ENCODE results near the gene SMIM41. TPM values are rescaled to one million over a fixed set of nuclear protein-coding genes. Genes with fewer than 3 reads are reported as not detected.

SMIM41 gene
- polyA plus RNA-seq, 2 of the 4 experiments (the other 2 are of a cell fraction): not detected

GRCh38 chr12:52149182-52149641 lies 69.7 kb downstream of the SMIM41 start:
- CTCF ChIA-PET: interaction anchor here (0.6 to 19.3 kb wide), 14 partner anchors 8 to 830 kb away, joined by 3 to 833 read pairs (median 8); no protein-coding TSS in a partner anchor
- 28% methylated on average over 6 of the region's 6 CpGs for WGBS (ENCODE audit: missing lambda C conversion rate)
- TF ChIP-seq CHD4 (IDR thresholded peaks at IDR 0.05; ENCODE audit: borderline replicate concordance) (no peak), HOXB13 (CRISPR knock-in tag; IDR thresholded peaks at IDR 0.05; ENCODE audit: low read depth) (0 out of 2 replicates have a peak, but pooled peaks have one; percentile 87), MAFK (IDR thresholded peaks at IDR 0.05; ENCODE audit: partially characterized antibody) (peak; percentile 18), ZNF302 (CRISPR knock-in tag; IDR thresholded peaks at IDR 0.05) (peak; percentile 82), HEYL (CRISPR knock-in tag; IDR thresholded peaks at IDR 0.05) (peak; percentile 4; the same call in 1 of the 2 replicates), HOXA7 (CRISPR knock-in tag; IDR thresholded peaks at IDR 0.05) (peak; percentile 69; the same call in 1 of the 2 replicates), ATOH8 (CRISPR knock-in tag; IDR thresholded peaks at IDR 0.05; ENCODE audit: low read depth) (no peak; the same call in 1 of the 2 replicates), JUN (IDR thresholded peaks at IDR 0.05) (peak in 1 of 2 experiments; percentile 35; a peak in 1 of 5 replicates), FOXS1 (CRISPR knock-in tag; IDR thresholded peaks at IDR 0.05) (peak; percentile 37)
- peaks cover 98% of the 10 kb centered on the region for H3K4me1 ChIP-seq
- peak overlapping the region; percentile 74 for H3K4me2 ChIP-seq
- DNase-seq (ENCODE audit: low read depth in 1 of 2, low spot score in 1 of 2) (no peak), ATAC-seq (0 out of 6 replicates have a peak, but pooled peaks of 1 of the 2 experiments have one; percentile 0), FAIRE-seq (no peak)
- peak overlapping the region; percentile 100 for H3K27ac ChIP-seq
- no peak overlapping the region for H3K4me3 ChIP-seq
- POLR2A ChIA-PET: interaction anchor here (0.6 to 3.7 kb wide), 16 partner anchors 17 to 823 kb away, joined by 3 to 75 read pairs (median 8); partner anchors contain the start of genes KRT7, KRT8 and KRT80
- H3K9me3 ChIP-seq: no peaks in the 10 kb centered on the region

- TF ChIP-seq FOSL2 (IDR thresholded peaks at IDR 0.05) (no peak), FOSL2 (CRISPR knock-in tag; IDR thresholded peaks at IDR 0.05) (peak; percentile 8; the same call in 1 of the 2 replicates), EHMT2 (IDR thresholded peaks at IDR 0.05; ENCODE audit: low read depth) (no peak), FOSB (CRISPR knock-in tag; IDR thresholded peaks at IDR 0.05) (0 out of 2 replicates have a peak, but pooled peaks have one; percentile 3), ZNF302 (CRISPR knock-in tag; IDR thresholded peaks at IDR 0.05) (peak; percentile 81), RARB (CRISPR knock-in tag; IDR thresholded peaks at IDR 0.05) (no peak), EHF (CRISPR knock-in tag; IDR thresholded peaks at IDR 0.05) (peak; percentile 91), TFCP2L1 (CRISPR knock-in tag; IDR thresholded peaks at IDR 0.05) (peak; percentile 38; the same call in 1 of the 2 replicates), FOXS1 (CRISPR knock-in tag; IDR thresholded peaks at IDR 0.05) (peak; percentile 63; the same call in 1 of the 2 replicates), HOXA7 (CRISPR knock-in tag; IDR thresholded peaks at IDR 0.05) (peak; percentile 44; the same call in 1 of the 2 replicates), HOXB13 (CRISPR knock-in tag; IDR thresholded peaks at IDR 0.05; ENCODE audit: low read depth) (peak; percentile 62), HMGXB4 (CRISPR knock-in tag; IDR thresholded peaks at IDR 0.05; ENCODE audit: borderline replicate concordance) (peak; percentile 8; the same call in 1 of the 2 replicates), TP53 (CRISPR knock-in tag; IDR thresholded peaks at IDR 0.05) (no peak; the same call in 1 of the 2 replicates)
- no peak overlapping the region for H3K4me3 ChIP-seq
- H3K27ac ChIP-seq: peak overlapping the region; percentile 100
- ATAC-seq (no peak), FAIRE-seq (no peak), DNase-seq (ENCODE audit: low read depth in 1 of 2, low spot score in 1 of 2) (peak in 1 of 2 experiments; percentile 68)
- peak overlapping the region; percentile 74 for H3K4me2 ChIP-seq
- peaks cover 94% of the 10 kb centered on the region for H3K4me1 ChIP-seq
- CTCF ChIA-PET: interaction anchor here (0.6 to 19.3 kb wide), 12 partner anchors 8 to 830 kb away, joined by 3 to 833 read pairs (median 7); no protein-coding TSS in a partner anchor
- H3K9me3 ChIP-seq: no peaks in the 10 kb centered on the region
- POLR2A ChIA-PET: interaction anchor here (1.5 to 3.7 kb wide), 5 partner anchors 101 to 730 kb away, joined by 6 to 75 read pairs (median 28); no protein-coding TSS in a partner anchor
- WGBS (ENCODE audit: missing lambda C conversion rate): 69% methylated on average over 5 of the region's 5 CpGs
These were observed 70.2 kb downstream of the SMIM41 start for GRCh38 chr12:52149651-52150241.
